Duodenal mucosa (tissue), 2 donors: Measurements from ENCODE around the gene DLG1.
"Not testable (repeated sequence)": the region's sequence is repeated elsewhere in the genome, so short reads cannot be mapped to it uniquely, and the experiment has no call there.

Experiments
- H3K27ac ChIP-seq: one replicate; pipeline ENCODE4 v1.7.0; 2013; ENCODE audit warnings: low read depth, low read length
- H3K27me3 ChIP-seq, 2 donors: one replicate each; pipeline ENCODE4 v1.7.0; 2013; ENCODE audit warnings: low read length in 2 of 2, control low read depth in 1 of 2; ENCODE audit not compliant: insufficient read depth in 2 of 2, control insufficient read depth in 1 of 2
- H3K36me3 ChIP-seq, 2 donors: one replicate each; pipeline ENCODE4 v1.7.0; 2013; ENCODE audit warnings: low read length in 2 of 2, control low read depth in 1 of 2; ENCODE audit not compliant: insufficient read depth in 2 of 2, control insufficient read depth in 1 of 2
- H3K4me1 ChIP-seq, 2 donors: one replicate each; pipeline ENCODE4 v1.7.0; 2013; ENCODE audit warnings: low read length in 2 of 2, control low read depth in 1 of 2; ENCODE audit not compliant: insufficient read depth in 2 of 2, control insufficient read depth in 1 of 2
- H3K4me3 ChIP-seq, 2 donors: one replicate each; pipeline ENCODE4 v1.7.0; 2013; ENCODE audit warnings: low read length in 2 of 2, low read depth in 1 of 2
- H3K9ac ChIP-seq, 2 donors: one replicate each; pipeline ENCODE4 v1.7.0; 2013; ENCODE audit warnings: low read length in 2 of 2, low read depth in 1 of 2
- H3K9me3 ChIP-seq, 2 donors: one replicate each; pipeline ENCODE4 v1.7.0; 2013; ENCODE audit warnings: low read length in 2 of 2, control low read depth in 1 of 2; ENCODE audit not compliant: control insufficient read depth in 1 of 2

DLG1 gene

GRCh38 chr3:197205265-197205664 lies 93.1 kb downstream of the DLG1 start:
- Histone ChIP-seq H3K27ac (no peak overlapping the region), H3K4me3 (no peak overlapping the region), H3K36me3 (no peaks in the 10 kb centered on the region), H3K4me1 (peaks cover 5 to 12% of the 10 kb centered on the region in 2 donors), H3K9ac (no peak overlapping the region), H3K27me3 (no peaks in the 10 kb centered on the region), H3K9me3 (no peaks in the 10 kb centered on the region)

GRCh38 chr3:197204736-197205135 lies 93.7 kb downstream of the DLG1 start:
- H3K9ac ChIP-seq: no peak overlapping the region
- H3K27ac ChIP-seq: no peak overlapping the region
- no peaks in the 10 kb centered on the region for H3K27me3 ChIP-seq
- no peaks in the 10 kb centered on the region for H3K9me3 ChIP-seq
- peaks cover 5 to 12% of the 10 kb centered on the region in 2 donors for H3K4me1 ChIP-seq
- H3K36me3 ChIP-seq: no peaks in the 10 kb centered on the region
- no peak overlapping the region for H3K4me3 ChIP-seq

- Histone ChIP-seq H3K4me1 (peaks cover 5 to 12% of the 10 kb centered on the region in 2 donors), H3K36me3 (no peaks in the 10 kb centered on the region), H3K27me3 (no peaks in the 10 kb centered on the region), H3K9me3 (no peaks in the 10 kb centered on the region), H3K9ac (no peak overlapping the region), H3K4me3 (no peak overlapping the region), H3K27ac (no peak overlapping the region)
Observed at GRCh38 chr3:197203714-197204146, 94.7 kb downstream of the DLG1 start.

- no peaks in the 10 kb centered on the region for H3K36me3 ChIP-seq
- no peaks in the 10 kb centered on the region for H3K27me3 ChIP-seq
- H3K9me3 ChIP-seq: no peaks in the 10 kb centered on the region
- no peak overlapping the region for H3K4me3 ChIP-seq
- H3K27ac ChIP-seq: no peak overlapping the region
- peaks cover 5 to 12% of the 10 kb centered on the region in 2 donors for H3K4me1 ChIP-seq
- no peak overlapping the region for H3K9ac ChIP-seq
Observed at GRCh38 chr3:197202694-197203093, 95.7 kb downstream of the DLG1 start.

GRCh38 chr3:197201791-197202452 lies 96.5 kb downstream of the DLG1 start:
- Histone ChIP-seq H3K4me3 (no peak overlapping the region), H3K27me3 (no peaks in the 10 kb centered on the region), H3K9me3 (no peaks in the 10 kb centered on the region), H3K4me1 (peaks cover 5 to 12% of the 10 kb centered on the region in 2 donors), H3K36me3 (no peaks in the 10 kb centered on the region), H3K27ac (no peak overlapping the region), H3K9ac (no peak overlapping the region)

DNA sequence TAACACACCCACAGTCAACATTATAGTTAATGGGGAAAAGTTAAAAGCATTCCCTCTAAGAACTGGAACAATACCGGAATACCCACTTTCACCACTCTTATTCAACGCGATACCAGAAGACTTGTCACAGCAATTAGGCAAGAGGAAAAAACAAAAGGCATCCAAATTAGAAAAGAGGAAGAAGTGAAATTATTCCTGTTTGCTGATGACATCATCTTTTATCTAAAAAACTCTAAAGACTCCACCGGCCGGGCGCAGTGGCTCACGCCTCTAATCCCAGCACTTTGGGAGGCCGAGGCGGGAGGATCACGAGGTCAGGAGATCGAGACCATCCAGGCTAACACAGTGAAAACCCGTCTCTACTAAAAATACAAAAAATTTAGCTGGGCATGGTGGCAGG lies 97.6 kb downstream of the DLG1 start:
- not testable (repeated sequence) for H3K9me3 ChIP-seq, H3K36me3 ChIP-seq, H3K9ac ChIP-seq, H3K27ac ChIP-seq, H3K4me3 ChIP-seq, H3K27me3 ChIP-seq
- peaks cover 5 to 12% of the 10 kb centered on the region in 2 donors for H3K4me1 ChIP-seq

- Histone ChIP-seq H3K27me3 (no peaks in the 10 kb centered on the region), H3K9ac (no peak overlapping the region)
Observed at GRCh38 chr3:197197334-197197733, 101.1 kb downstream of the DLG1 start.

GRCh38 chr3:197196192-197196591 lies 102.2 kb downstream of the DLG1 start:
- Histone ChIP-seq H3K9ac (no peak overlapping the region), H3K9me3 (no peaks in the 10 kb centered on the region), H3K4me3 (no peak overlapping the region), H3K36me3 (peaks cover 0 to 2% of the 10 kb centered on the region in 2 donors), H3K4me1 (no peaks in the 10 kb centered on the region), H3K27ac (no peak overlapping the region), H3K27me3 (no peaks in the 10 kb centered on the region)

More at GRCh38 chr3:197197334-197197733, 101.1 kb downstream of the DLG1 start:
- no peaks in the 10 kb centered on the region for H3K9me3 ChIP-seq
- no peaks in the 10 kb centered on the region for H3K4me1 ChIP-seq
- H3K27ac ChIP-seq: no peak overlapping the region
- no peaks in the 10 kb centered on the region for H3K36me3 ChIP-seq
- H3K4me3 ChIP-seq: no peak overlapping the region

DNA sequence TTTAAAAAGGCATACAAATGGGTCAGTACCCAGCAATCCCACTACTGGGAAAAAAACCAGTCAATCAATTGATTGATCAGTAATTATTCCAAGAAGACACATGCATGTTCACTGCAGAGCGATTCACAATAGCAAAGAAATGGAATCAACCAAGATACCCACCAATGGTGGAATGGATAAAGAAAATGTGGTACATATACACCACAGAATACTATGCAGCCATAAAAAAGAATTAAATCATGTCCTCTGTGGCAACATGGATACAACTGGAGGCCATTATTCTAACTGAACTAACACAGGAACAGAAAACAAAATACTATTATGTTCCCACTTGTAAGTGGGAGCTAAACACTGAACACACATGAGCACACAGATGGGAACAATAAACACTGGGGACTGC lies 103.1 kb downstream of the DLG1 start:
- Histone ChIP-seq H3K9me3 (no peaks in the 10 kb centered on the region), H3K4me3 (no peak overlapping the region), H3K27me3 (no peaks in the 10 kb centered on the region), H3K27ac (no peak overlapping the region), H3K36me3 (peaks cover 0 to 5% of the 10 kb centered on the region in 2 donors), H3K9ac (no peak overlapping the region), H3K4me1 (no peaks in the 10 kb centered on the region)

DNA sequence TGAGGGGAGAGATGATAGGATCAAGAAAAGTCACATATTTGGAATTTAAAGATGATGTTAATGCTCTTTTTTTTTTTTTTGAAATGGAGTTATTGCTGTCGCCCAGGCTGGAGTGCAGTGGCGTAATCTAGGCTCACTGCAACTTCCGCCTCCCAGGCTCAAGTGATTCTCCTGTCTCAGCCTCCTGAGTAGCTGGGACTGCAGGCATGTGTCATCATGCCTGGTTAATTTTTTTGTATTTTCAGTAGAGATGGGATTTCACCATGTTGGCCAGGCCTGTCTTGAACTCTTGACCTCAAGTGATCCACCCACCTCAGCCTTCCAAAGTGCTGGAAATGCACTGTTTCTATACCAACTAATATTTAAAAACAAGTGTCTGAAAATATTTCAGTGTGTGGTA lies 104.7 kb downstream of the DLG1 start:
- H3K27ac ChIP-seq, H3K4me3 ChIP-seq, H3K4me1 ChIP-seq, H3K36me3 ChIP-seq, H3K27me3 ChIP-seq, H3K9ac ChIP-seq, H3K9me3 ChIP-seq: not testable (repeated sequence)
